Activated T-helper 1 cell treated with anti-CD3 and anti-CD28 coated beads, Interleukin-12 subunit alpha, Interleukin-12 subunit beta, Interleukin-2, Interleukin-4 antibody, amounts not matched to agents 30 ng/mL and 10 ng/mL and 1 ng/mL, durations not matched to agents 14 hours and 24 hours and 36 hours (primary cell): ENCODE data around the gene BNIP5. TPM values are rescaled to one million over a fixed set of nuclear protein-coding genes. Genes with fewer than 3 reads are reported as not detected.
A peak's percentile ranks its signal among the peaks of the same experiment; 100 is the strongest.

ENCODE experiments used
- DNase-seq: peaks from one replicate; pipeline ENCODE4 v3.0.0; 2021; ENCODE audit warnings: low spot score
- H3K27ac Mint-ChIP-seq: one replicate; pipeline ENCODE4 v1.8.0; 2021; ENCODE audit warnings: mild to moderate bottlenecking, mixed read lengths
- H3K27me3 Mint-ChIP-seq: one replicate; pipeline ENCODE4 v1.8.0; 2022; ENCODE audit warnings: mild to moderate bottlenecking, moderate library complexity, mixed read lengths; ENCODE audit not compliant: insufficient read depth
- H3K36me3 Mint-ChIP-seq: one replicate; pipeline ENCODE4 v1.8.0; 2021; ENCODE audit warnings: low read depth, mixed read lengths
- H3K4me1 Mint-ChIP-seq: one replicate; pipeline ENCODE4 v1.8.0; 2021; ENCODE audit warnings: low read depth, mixed read lengths
- H3K4me3 Mint-ChIP-seq: one replicate; pipeline ENCODE4 v1.8.0; 2021; ENCODE audit warnings: mild to moderate bottlenecking, moderate library complexity, mixed read lengths
- H3K9me3 Mint-ChIP-seq: one replicate; pipeline ENCODE4 v1.8.0; 2021; ENCODE audit warnings: mixed read lengths
- intact Hi-C: fragments of 100-400 bp; cut with micrococcal nuclease; formaldehyde crosslinking; loops from one replicate; pipeline ENCODE4 v1.15.1; 2024
- total RNA-seq: library from RNA; stranded (reverse); gene quantifications from 2 replicates; pipeline ENCODE4 v1.2.3, GENCODE V29; 2022

BNIP5 gene
- total RNA-seq, 1 donor from 2014 or later: not detected

- no peak overlapping the region for H3K27ac Mint-ChIP-seq
- H3K9me3 Mint-ChIP-seq: no peaks in the 10 kb centered on the region
- H3K36me3 Mint-ChIP-seq: peaks cover 4% of the 10 kb centered on the region
- H3K4me3 Mint-ChIP-seq: no peak overlapping the region
- H3K27me3 Mint-ChIP-seq: peaks cover 7% of the 10 kb centered on the region
- intact Hi-C loops: no loop called here
- peaks cover 29% of the 10 kb centered on the region for H3K4me1 Mint-ChIP-seq
- DNase-seq: no peak
Observed at GRCh38 chr6:36362551-36363370, 26.1 kb upstream of the BNIP5 start.

- Mint-ChIP-seq H3K36me3 (peaks cover 4% of the 10 kb centered on the region), H3K9me3 (no peaks in the 10 kb centered on the region), H3K27me3 (peaks cover 10% of the 10 kb centered on the region), H3K4me3 (no peak overlapping the region), H3K27ac (no peak overlapping the region), H3K4me1 (peaks cover 39% of the 10 kb centered on the region)
- no peak for DNase-seq
- intact Hi-C loops: loop anchor here (2.0 kb wide), 2 partner anchors 164 to 838 kb away; partner anchors contain the start of gene BRPF3
Observed at GRCh38 chr6:36361071-36361470, 24.4 kb upstream of the BNIP5 start.

- intact Hi-C loops: loop anchor here (1.0 to 2.0 kb wide), 7 partner anchors 19 to 838 kb away; partner anchors contain the start of genes BRPF3 and MAPK14
- peaks cover 16% of the 10 kb centered on the region for H3K27me3 Mint-ChIP-seq
- no peak overlapping the region for H3K4me3 Mint-ChIP-seq
- H3K27ac Mint-ChIP-seq: no peak overlapping the region
- peaks cover 4% of the 10 kb centered on the region for H3K36me3 Mint-ChIP-seq
- H3K9me3 Mint-ChIP-seq: no peaks in the 10 kb centered on the region
- peak; percentile 56 for DNase-seq
- peaks cover 45% of the 10 kb centered on the region for H3K4me1 Mint-ChIP-seq
Observed at GRCh38 chr6:36360241-36361054, 23.8 kb upstream of the BNIP5 start.

GRCh38 chr6:36358226-36358915 lies 21.7 kb upstream of the BNIP5 start:
- intact Hi-C loops: no loop called here
- Mint-ChIP-seq H3K36me3 (peaks cover 6% of the 10 kb centered on the region), H3K27ac (no peak overlapping the region), H3K9me3 (peaks cover 4% of the 10 kb centered on the region), H3K4me3 (no peak overlapping the region), H3K27me3 (peaks cover 33% of the 10 kb centered on the region), H3K4me1 (peaks cover 38% of the 10 kb centered on the region)
- DNase-seq: no peak

- DNase-seq: peak; percentile 19
- peaks cover 5% of the 10 kb centered on the region for H3K9me3 Mint-ChIP-seq
- peaks cover 2% of the 10 kb centered on the region for H3K36me3 Mint-ChIP-seq
- H3K27ac Mint-ChIP-seq: no peak overlapping the region
- intact Hi-C loops: no loop called here
- peaks cover 38% of the 10 kb centered on the region for H3K27me3 Mint-ChIP-seq
- no peak overlapping the region for H3K4me3 Mint-ChIP-seq
- H3K4me1 Mint-ChIP-seq: peaks cover 38% of the 10 kb centered on the region
Observed at GRCh38 chr6:36357872-36358225, 21.2 kb upstream of the BNIP5 start.

GRCh38 chr6:36355819-36356218 lies 19.1 kb upstream of the BNIP5 start:
- DNase-seq: no peak

GRCh38 chr6:36353411-36353915 lies 16.8 kb upstream of the BNIP5 start:
- peaks cover 2% of the 10 kb centered on the region for H3K36me3 Mint-ChIP-seq
- peaks cover 10% of the 10 kb centered on the region for H3K9me3 Mint-ChIP-seq
- H3K27me3 Mint-ChIP-seq: peaks cover 50% of the 10 kb centered on the region
- no peak for DNase-seq
- peaks cover 25% of the 10 kb centered on the region for H3K4me1 Mint-ChIP-seq
- H3K27ac Mint-ChIP-seq: no peak overlapping the region
- H3K4me3 Mint-ChIP-seq: no peak overlapping the region
- intact Hi-C loops: no loop called here

More at GRCh38 chr6:36355819-36356218, 19.1 kb upstream of the BNIP5 start:
- Mint-ChIP-seq H3K27me3 (peaks cover 40% of the 10 kb centered on the region), H3K4me1 (peaks cover 38% of the 10 kb centered on the region), H3K27ac (peak overlapping the region; percentile 50), H3K36me3 (peaks cover 2% of the 10 kb centered on the region), H3K9me3 (peaks cover 10% of the 10 kb centered on the region), H3K4me3 (no peak overlapping the region)
- intact Hi-C loops: no loop called here

GRCh38 chr6:36352477-36353157 lies 15.9 kb upstream of the BNIP5 start:
- H3K9me3 Mint-ChIP-seq: peaks cover 10% of the 10 kb centered on the region
- peaks cover 52% of the 10 kb centered on the region for H3K27me3 Mint-ChIP-seq
- peaks cover 16% of the 10 kb centered on the region for H3K4me1 Mint-ChIP-seq
- H3K27ac Mint-ChIP-seq: no peak overlapping the region
- peaks cover 2% of the 10 kb centered on the region for H3K36me3 Mint-ChIP-seq
- intact Hi-C loops: no loop called here
- H3K4me3 Mint-ChIP-seq: no peak overlapping the region
- no peak for DNase-seq

- Mint-ChIP-seq H3K4me1 (peaks cover 6% of the 10 kb centered on the region), H3K36me3 (peaks cover 2% of the 10 kb centered on the region), H3K27me3 (peaks cover 52% of the 10 kb centered on the region), H3K27ac (no peak overlapping the region), H3K4me3 (no peak overlapping the region), H3K9me3 (peaks cover 10% of the 10 kb centered on the region)
- intact Hi-C loops: no loop called here
- no peak for DNase-seq
Observed at GRCh38 chr6:36350681-36351571, 14.2 kb upstream of the BNIP5 start.

- no peak for DNase-seq
- Mint-ChIP-seq H3K36me3 (peaks cover 2% of the 10 kb centered on the region), H3K9me3 (peaks cover 10% of the 10 kb centered on the region), H3K27ac (no peak overlapping the region), H3K4me3 (no peak overlapping the region), H3K27me3 (peaks cover 46% of the 10 kb centered on the region), H3K4me1 (no peaks in the 10 kb centered on the region)
- intact Hi-C loops: no loop called here
Observed at GRCh38 chr6:36350082-36350481, 13.4 kb upstream of the BNIP5 start.

GRCh38 chr6:36349240-36349639 lies 12.6 kb upstream of the BNIP5 start:
- peaks cover 39% of the 10 kb centered on the region for H3K27me3 Mint-ChIP-seq
- intact Hi-C loops: no loop called here
- H3K36me3 Mint-ChIP-seq: peaks cover 2% of the 10 kb centered on the region
- H3K4me3 Mint-ChIP-seq: no peak overlapping the region
- DNase-seq: no peak
- peaks cover 10% of the 10 kb centered on the region for H3K9me3 Mint-ChIP-seq
- no peaks in the 10 kb centered on the region for H3K4me1 Mint-ChIP-seq
- H3K27ac Mint-ChIP-seq: no peak overlapping the region
